Liver (tissue), 9 donors: ENCODE measurements around the gene ETAA1. TPM values are rescaled to one million over a fixed set of nuclear protein-coding genes. Genes with fewer than 3 reads are reported as not detected.
A peak's percentile ranks its signal among the peaks of the same experiment; 100 is the strongest.

Experiments
- DNase-seq: peaks from one replicate; pipeline ENCODE4 v3.0.0-alpha.2; 2017; ENCODE audit warnings: low spot score
- H3K27ac ChIP-seq, 2 donors: one replicate each; pipeline ENCODE4 v1.7.0; 2013; ENCODE audit warnings: inconsistent platforms in 2 of 2, low read length in 2 of 2, control low read depth in 1 of 2, low read depth in 1 of 2, mild to moderate bottlenecking in 1 of 2
- H3K27me3 ChIP-seq, 4 donors: one replicate each; pipeline versions ENCODE4 v1.6.1 to v1.7.0; 2013; ENCODE audit warnings: low read length in 3 of 4, inconsistent platforms in 1 of 4, mild to moderate bottlenecking in 1 of 4, moderate library complexity in 1 of 4; ENCODE audit not compliant: control insufficient read depth in 4 of 4, insufficient read depth in 4 of 4
- H3K36me3 ChIP-seq, 4 donors: one replicate each; pipeline versions ENCODE4 v1.6.1 to v1.7.0; 2013; ENCODE audit warnings: low read length in 3 of 4, mild to moderate bottlenecking in 3 of 4, low read depth in 1 of 4, moderate library complexity in 1 of 4; ENCODE audit not compliant: control insufficient read depth in 4 of 4, insufficient read depth in 3 of 4
- H3K4me1 ChIP-seq, 4 donors: one replicate each; pipeline versions ENCODE4 v1.6.1 to v1.7.0; 2013; ENCODE audit warnings: low read length in 3 of 4, mild to moderate bottlenecking in 3 of 4, moderate library complexity in 1 of 4; ENCODE audit not compliant: control insufficient read depth in 4 of 4, insufficient read depth in 4 of 4
- H3K4me3 ChIP-seq, 3 donors: one replicate each; pipeline versions ENCODE4 v1.6.1 to v1.7.0; 2013; ENCODE audit warnings: low read length in 3 of 3, control low read depth in 1 of 3, low read depth in 1 of 3, mild to moderate bottlenecking in 1 of 3
- H3K9ac ChIP-seq, 2 donors: one replicate each; pipeline ENCODE4 v1.7.0; 2013; ENCODE audit warnings: low read length in 2 of 2, mild to moderate bottlenecking in 2 of 2, moderate library complexity in 2 of 2, control low read depth in 1 of 2, low read depth in 1 of 2
- H3K9me3 ChIP-seq, 4 donors: one replicate each; pipeline versions ENCODE4 v1.6.1 to v1.7.0; 2013; ENCODE audit warnings: low read length in 3 of 4; ENCODE audit not compliant: control insufficient read depth in 4 of 4
- ATF3 ChIP-seq: IDR thresholded peaks from 2 replicates; pipeline ENCODE4 v1.6.1; 2016; ENCODE audit warnings: antibody characterized with exemption
- CTCF ChIP-seq: fragments of 150-350 bp; IDR thresholded peaks from 2 replicates; pipeline ENCODE4 v1.5.1; 2017; ENCODE audit warnings: improper control_type of control experiment, low read depth, low read length; ENCODE audit not compliant: missing input control
- FOXA2 ChIP-seq: IDR thresholded peaks from 2 replicates; pipeline ENCODE4 v1.6.1; 2016; ENCODE audit warnings: antibody characterized with exemption
- GABPA ChIP-seq, 2 donors: IDR thresholded peaks in 1 of 2; conservative IDR thresholded peaks in 1 of 2; 2 replicates each; pipeline ENCODE4 v1.6.1; 2016; ENCODE audit warnings: antibody characterized with exemption in 2 of 2, mild to moderate bottlenecking in 1 of 2, moderate library complexity in 1 of 2
- HNF4A ChIP-seq, 2 donors: conservative IDR thresholded peaks; 2 replicates each; pipeline ENCODE4 v1.6.1; 2016; ENCODE audit warnings: antibody characterized with exemption in 2 of 2, mild to moderate bottlenecking in 2 of 2
- HNF4G ChIP-seq: IDR thresholded peaks from 2 replicates; pipeline ENCODE4 v1.6.1; 2016; ENCODE audit warnings: antibody characterized with exemption
- JUND ChIP-seq, 2 donors: IDR thresholded peaks; 2 replicates each; pipeline ENCODE4 v1.6.1; 2016; ENCODE audit warnings: antibody characterized with exemption in 2 of 2
- MAX ChIP-seq: IDR thresholded peaks from 2 replicates; pipeline ENCODE4 v1.6.1; 2016; ENCODE audit warnings: antibody characterized with exemption
- NR2F2 ChIP-seq: IDR thresholded peaks from 2 replicates; pipeline ENCODE4 v1.6.1; 2016; ENCODE audit warnings: antibody characterized with exemption
- RXRA ChIP-seq, 2 donors: IDR thresholded peaks; 2 replicates each; pipeline ENCODE4 v1.6.1; 2017 to 2018; ENCODE audit warnings: antibody characterized with exemption in 2 of 2, mild to moderate bottlenecking in 1 of 2
- SP1 ChIP-seq: IDR thresholded peaks from 2 replicates; pipeline ENCODE4 v1.6.1; 2018; ENCODE audit warnings: antibody characterized with exemption, mild to moderate bottlenecking
- TAF1 ChIP-seq: conservative IDR thresholded peaks from 2 replicates; pipeline ENCODE4 v1.6.1; 2016; ENCODE audit warnings: antibody characterized with exemption, mild to moderate bottlenecking
- YY1 ChIP-seq: IDR thresholded peaks from 2 replicates; pipeline ENCODE4 v1.6.1; 2016; ENCODE audit warnings: antibody characterized with exemption, mild to moderate bottlenecking
- WGBS: extraction: QIAGEN DNeasy Blood & Tissue Kit; methylation state at CpG from one replicate; pipeline ENCODE4 v1.1.7; 2013; 5-methylcytosine and 5-hydroxymethylcytosine counted together
- polyA plus RNA-seq, 2 donors: library from polyadenylated mRNA; stranded (reverse) in 1 of 2; unstranded in 1 of 2; fragments of 200-250 nt in 1 of 2; fragments of >200 nt in 1 of 2; fragmentation: Nextera tagmentation in 1 of 2; extraction: Ambion mirVana in 1 of 2; gene quantifications; one replicate each; pipeline versions ENCODE4 v1.2.1 to v1.2.3, GENCODE V29; 2013 to 2015
- total RNA-seq, 2 donors: library from RNA; depleted of rRNA; stranded (reverse); fragments of >200 nt; gene quantifications; one replicate each; pipeline ENCODE4 v1.2.3, GENCODE V29; 2014
- TF ChIP-seq, protein P1 (sequence below): IDR thresholded peaks from 2 replicates; pipeline ENCODE4 v1.6.1; 2016; ENCODE audit warnings: antibody characterized with exemption, mild to moderate bottlenecking
- donor health status: healthy.
- donor health status: healthy.
- donor health status: healthy.
- donor health status: healthy.
- donor health status: healthy.

Gene ETAA1
- total and polyA plus RNA-seq, 4 donors, result 2.9 to 7.7 (median 4.9) TPM

- TF ChIP-seq FOXA2 (no peak), JUND (IDR thresholded peaks at IDR 0.05) (peak in 1 of 2 donors; percentile 17), YY1 (no peak), NR2F2 (no peak), MAX (no peak), GABPA (IDR thresholded peaks at IDR 0.05 in 1 of 2, conservative IDR thresholded peaks at IDR 0.05 in 1 of 2) (no peak)
- Histone ChIP-seq H3K4me1 (peaks cover 0 to 11% (median 2%) of the 10 kb centered on the region in 4 donors), H3K9me3 (no peaks in the 10 kb centered on the region), H3K4me3 (no peak overlapping the region), H3K9ac (no peak overlapping the region), H3K27me3 (no peaks in the 10 kb centered on the region), H3K36me3 (peaks cover 2 to 13% (median 9%) of the 10 kb centered on the region in 4 donors), H3K27ac (no peak overlapping the region)
- no peak for DNase-seq
- WGBS, result 71% methylated on average over 3 of the region's 3 CpGs
Observed at GRCh38 chr2:67399831-67400489, 2.8 kb downstream of the ETAA1 start.

- Histone ChIP-seq H3K9ac (no peak overlapping the region), H3K27me3 (no peaks in the 10 kb centered on the region), H3K9me3 (no peaks in the 10 kb centered on the region), H3K27ac (no peak overlapping the region), H3K4me1 (peaks cover 0 to 11% (median 2%) of the 10 kb centered on the region in 4 donors), H3K4me3 (no peak overlapping the region), H3K36me3 (peaks cover 2 to 17% (median 9%) of the 10 kb centered on the region in 4 donors)
- 93% methylated on average over 4 of the region's 4 CpGs for WGBS
- no peak for DNase-seq
- no peak for TF ChIP-seq HNF4A (conservative IDR thresholded peaks at IDR 0.05)
- no peak for TF ChIP-seq TAF1
Observed at GRCh38 chr2:67400560-67401485, 3.7 kb downstream of the ETAA1 start.

DNA sequence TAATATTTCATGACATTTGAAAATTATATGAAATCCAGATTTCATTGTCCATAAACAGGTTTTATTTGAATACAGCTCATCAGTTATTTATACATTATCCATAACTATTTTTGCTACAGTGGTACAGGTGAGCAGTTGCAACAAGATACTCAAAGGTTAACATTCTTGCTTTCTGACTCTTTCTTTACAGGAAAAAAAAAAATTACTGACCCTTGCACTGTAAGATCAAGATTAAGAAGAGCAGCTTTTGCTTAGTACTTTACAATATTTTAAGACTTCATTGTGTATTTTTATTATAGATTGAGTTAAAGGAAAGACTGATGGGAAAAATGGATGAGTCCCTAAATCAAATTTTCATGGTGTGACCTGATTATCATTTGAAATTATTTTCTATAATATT lies 11.2 kb downstream of the ETAA1 start:
- Histone ChIP-seq H3K4me3 (no peak overlapping the region), H3K27ac (no peak overlapping the region), H3K36me3 (peaks cover under 1 to 27% (median 10%) of the 10 kb centered on the region in 4 donors), H3K4me1 (no peaks in the 10 kb centered on the region), H3K9ac (no peak overlapping the region), H3K9me3 (no peaks in the 10 kb centered on the region), H3K27me3 (no peaks in the 10 kb centered on the region)
- no peak for DNase-seq
- TF ChIP-seq GABPA (IDR thresholded peaks at IDR 0.05 in 1 of 2, conservative IDR thresholded peaks at IDR 0.05 in 1 of 2), result no peak
- no peak for TF ChIP-seq JUND (IDR thresholded peaks at IDR 0.05)
- TF ChIP-seq RXRA (IDR thresholded peaks at IDR 0.05), result no peak
- no peak for TF ChIP-seq SP1
- no peak for TF ChIP-seq MAX
- no peak for TF ChIP-seq FOXA2

GRCh38 chr2:67412424-67412823 lies 15.3 kb downstream of the ETAA1 start:
- no peaks in the 10 kb centered on the region for H3K9me3 ChIP-seq
- TF ChIP-seq HNF4G, result no peak
- TF ChIP-seq, protein P1, sequence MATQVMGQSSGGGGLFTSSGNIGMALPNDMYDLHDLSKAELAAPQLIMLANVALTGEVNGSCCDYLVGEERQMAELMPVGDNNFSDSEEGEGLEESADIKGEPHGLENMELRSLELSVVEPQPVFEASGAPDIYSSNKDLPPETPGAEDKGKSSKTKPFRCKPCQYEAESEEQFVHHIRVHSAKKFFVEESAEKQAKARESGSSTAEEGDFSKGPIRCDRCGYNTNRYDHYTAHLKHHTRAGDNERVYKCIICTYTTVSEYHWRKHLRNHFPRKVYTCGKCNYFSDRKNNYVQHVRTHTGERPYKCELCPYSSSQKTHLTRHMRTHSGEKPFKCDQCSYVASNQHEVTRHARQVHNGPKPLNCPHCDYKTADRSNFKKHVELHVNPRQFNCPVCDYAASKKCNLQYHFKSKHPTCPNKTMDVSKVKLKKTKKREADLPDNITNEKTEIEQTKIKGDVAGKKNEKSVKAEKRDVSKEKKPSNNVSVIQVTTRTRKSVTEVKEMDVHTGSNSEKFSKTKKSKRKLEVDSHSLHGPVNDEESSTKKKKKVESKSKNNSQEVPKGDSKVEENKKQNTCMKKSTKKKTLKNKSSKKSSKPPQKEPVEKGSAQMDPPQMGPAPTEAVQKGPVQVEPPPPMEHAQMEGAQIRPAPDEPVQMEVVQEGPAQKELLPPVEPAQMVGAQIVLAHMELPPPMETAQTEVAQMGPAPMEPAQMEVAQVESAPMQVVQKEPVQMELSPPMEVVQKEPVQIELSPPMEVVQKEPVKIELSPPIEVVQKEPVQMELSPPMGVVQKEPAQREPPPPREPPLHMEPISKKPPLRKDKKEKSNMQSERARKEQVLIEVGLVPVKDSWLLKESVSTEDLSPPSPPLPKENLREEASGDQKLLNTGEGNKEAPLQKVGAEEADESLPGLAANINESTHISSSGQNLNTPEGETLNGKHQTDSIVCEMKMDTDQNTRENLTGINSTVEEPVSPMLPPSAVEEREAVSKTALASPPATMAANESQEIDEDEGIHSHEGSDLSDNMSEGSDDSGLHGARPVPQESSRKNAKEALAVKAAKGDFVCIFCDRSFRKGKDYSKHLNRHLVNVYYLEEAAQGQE, result no peak
- no peak for TF ChIP-seq ATF3
- no peak for TF ChIP-seq JUND (IDR thresholded peaks at IDR 0.05)
- no peak for TF ChIP-seq CTCF
- no peak for TF ChIP-seq YY1
- no peak for TF ChIP-seq HNF4A (conservative IDR thresholded peaks at IDR 0.05)
- TF ChIP-seq RXRA (IDR thresholded peaks at IDR 0.05), result no peak
- no peak for TF ChIP-seq FOXA2
- no peak for TF ChIP-seq MAX

More at GRCh38 chr2:67412424-67412823, 15.3 kb downstream of the ETAA1 start:
- no peak overlapping the region for H3K27ac ChIP-seq
- H3K9ac ChIP-seq, result no peak overlapping the region
- no peaks in the 10 kb centered on the region for H3K4me1 ChIP-seq
- H3K4me3 ChIP-seq, result no peak overlapping the region
- H3K36me3 ChIP-seq, result peaks cover 0 to 13% (median 5%) of the 10 kb centered on the region in 4 donors
- no peak for DNase-seq
- no peaks in the 10 kb centered on the region for H3K27me3 ChIP-seq
- WGBS, result 96% methylated on average over 3 of the region's 3 CpGs
